ENCODE data around the gene PTBP1. TPM values are rescaled to one million over a fixed set of nuclear protein-coding genes. Genes with fewer than 3 reads are reported as not detected.

PTBP1 gene
- total and polyA plus RNA-seq, 9 donors, result 73.4 to 312 (median 215) TPM

GRCh38 chr19:827314-827709, 30.1 kb downstream of the PTBP1 start:
- no peak overlapping the region for H3K27ac ChIP-seq
- H3K27me3 ChIP-seq, result no peaks in the 10 kb centered on the region
- no peaks in the 10 kb centered on the region for H3K36me3 ChIP-seq
- H3K4me3 ChIP-seq, result no peak overlapping the region
- DNase-seq, result peak in 1 of 5 donors; percentile 18
- 85 to 88% (median 85%) methylated on average over 10 to 11 of the region's 11 CpGs for WGBS, 3 donors
- H3K4me1 ChIP-seq (ENCODE audit: insufficient read depth), result no peaks in the 10 kb centered on the region
- H3K9me3 ChIP-seq, result no peaks in the 10 kb centered on the region
- TF ChIP-seq EP300 (IDR thresholded peaks at IDR 0.05), result no peak
- TF ChIP-seq POLR2A (IDR thresholded peaks at IDR 0.05), result no peak
- no peak for TF ChIP-seq CTCF (IDR thresholded peaks at IDR 0.05)
- intact Hi-C loops (cut with DNase I), result no loop called here

- Histone ChIP-seq H3K36me3 (no peaks in the 10 kb centered on the region), H3K27ac (no peak within 1 kb of the TSS), H3K4me1 (ENCODE audit: insufficient read depth) (no peaks in the 10 kb centered on the region), H3K9me3 (no peaks in the 10 kb centered on the region), H3K27me3 (no peaks in the 10 kb centered on the region), H3K4me3 (no peak within 1 kb of the TSS)
- DNase-seq, result peak in 1 of 5 donors; percentile 22
- intact Hi-C loops (cut with DNase I), result no loop called here
- WGBS, 3 donors, result 62 to 74% (median 73%) methylated on average over 28 to 33 of the region's 33 CpGs
- no peak for TF ChIP-seq POLR2A (IDR thresholded peaks at IDR 0.05)
- no peak for TF ChIP-seq CTCF (IDR thresholded peaks at IDR 0.05)
- TF ChIP-seq EP300 (IDR thresholded peaks at IDR 0.05), result no peak
Measured at GRCh38 chr19:827710-828321, 30.6 kb downstream of the PTBP1 start, which contains the start of gene AZU1. TSS of gene AZU1 (plus strand) at chr19:827837. CDS start at chr19:827847, 10 bp downstream.

GRCh38 chr19:829129-829758, 32.0 kb downstream of the PTBP1 start:
- no peak for DNase-seq
- intact Hi-C loops (cut with DNase I), result no loop called here
- Histone ChIP-seq H3K9me3 (no peaks in the 10 kb centered on the region), H3K4me3 (no peak overlapping the region), H3K27ac (no peak overlapping the region), H3K4me1 (ENCODE audit: insufficient read depth) (no peaks in the 10 kb centered on the region), H3K36me3 (no peaks in the 10 kb centered on the region), H3K27me3 (no peaks in the 10 kb centered on the region)
- 42 to 63% (median 54%) methylated on average over 18 of the region's 18 CpGs for WGBS, 3 donors
- no peak for TF ChIP-seq EP300 (IDR thresholded peaks at IDR 0.05)
- no peak for TF ChIP-seq CTCF (IDR thresholded peaks at IDR 0.05)
- TF ChIP-seq POLR2A (IDR thresholded peaks at IDR 0.05), result no peak

GRCh38 chr19:831407-832369, 34.4 kb downstream of the PTBP1 start:
- no peaks in the 10 kb centered on the region for H3K9me3 ChIP-seq
- no peak for TF ChIP-seq CTCF (IDR thresholded peaks at IDR 0.05)
- TF ChIP-seq POLR2A (IDR thresholded peaks at IDR 0.05), result no peak
- no peak for TF ChIP-seq EP300 (IDR thresholded peaks at IDR 0.05)
- no peaks in the 10 kb centered on the region for H3K36me3 ChIP-seq
- no peak overlapping the region for H3K27ac ChIP-seq
- intact Hi-C loops (cut with DNase I), result no loop called here
- WGBS, 3 donors, result 38 to 44% (median 40%) methylated on average over 37 to 38 of the region's 38 CpGs
- no peak for DNase-seq
- H3K27me3 ChIP-seq, result no peaks in the 10 kb centered on the region
- no peaks in the 10 kb centered on the region for H3K4me1 ChIP-seq (ENCODE audit: insufficient read depth)
- H3K4me3 ChIP-seq, result no peak overlapping the region
